ENCODE measurements around the gene FCGBP.

Gene FCGBP

DNA sequence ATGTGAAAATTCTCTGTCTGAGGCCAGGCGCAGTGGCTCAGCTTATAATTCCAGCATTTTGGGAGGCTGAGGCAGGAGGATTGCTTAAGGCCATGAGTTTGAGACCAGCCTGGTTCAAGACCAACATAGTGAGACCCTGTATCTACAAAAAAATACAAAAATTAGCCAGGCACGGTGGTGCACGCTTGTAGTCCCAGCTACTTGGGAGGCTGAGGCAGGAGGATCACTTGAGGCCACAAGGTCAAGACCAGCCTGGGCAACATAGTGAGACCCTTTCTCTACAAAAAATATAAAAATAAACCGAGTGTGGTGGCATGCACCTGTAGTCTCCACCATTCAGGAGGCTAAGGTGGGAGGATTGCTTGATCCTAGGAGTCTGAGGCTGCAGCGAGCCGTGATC, 2.2 kb upstream of the FCGBP start:
- no peak for DNase-seq (ENCODE audit: extremely low read depth, low read depth)
- TF ChIP-seq CTCF (IDR thresholded peaks at IDR 0.05; ENCODE audit: low read depth, low read length), result no peak

GRCh38 chr19:39936020-39936419, 1.6 kb upstream of the FCGBP start:
- no peak for TF ChIP-seq CTCF (IDR thresholded peaks at IDR 0.05; ENCODE audit: low read depth, low read length)
- DNase-seq (ENCODE audit: extremely low read depth, low read depth), result no peak

GRCh38 chr19:39935364-39935661, 879 bp upstream of the FCGBP start:
- TF ChIP-seq CTCF (IDR thresholded peaks at IDR 0.05; ENCODE audit: low read depth, low read length), result no peak
- DNase-seq (ENCODE audit: extremely low read depth, low read depth), result no peak

DNA sequence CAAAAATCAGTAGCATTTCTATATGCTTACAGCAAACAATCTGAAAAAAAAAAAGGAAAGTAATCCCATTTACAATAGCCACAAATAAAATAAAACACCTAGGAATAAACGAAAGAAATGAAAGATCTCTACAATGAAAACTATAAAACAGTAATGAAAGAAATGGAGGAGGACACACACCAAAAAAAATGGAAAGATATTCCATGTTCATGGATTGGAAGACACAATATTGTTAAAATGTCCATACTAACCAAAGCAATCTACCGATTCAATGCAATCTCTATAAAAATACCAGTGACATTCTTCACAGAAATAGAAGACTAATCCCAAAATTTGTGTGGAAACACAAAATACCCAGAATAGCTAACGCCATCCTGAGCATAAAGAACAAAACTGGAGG, 4.7 kb downstream of the FCGBP start:
- no peak for TF ChIP-seq CTCF (IDR thresholded peaks at IDR 0.05; ENCODE audit: low read depth, low read length)
- no peak for DNase-seq (ENCODE audit: extremely low read depth, low read depth)

DNA sequence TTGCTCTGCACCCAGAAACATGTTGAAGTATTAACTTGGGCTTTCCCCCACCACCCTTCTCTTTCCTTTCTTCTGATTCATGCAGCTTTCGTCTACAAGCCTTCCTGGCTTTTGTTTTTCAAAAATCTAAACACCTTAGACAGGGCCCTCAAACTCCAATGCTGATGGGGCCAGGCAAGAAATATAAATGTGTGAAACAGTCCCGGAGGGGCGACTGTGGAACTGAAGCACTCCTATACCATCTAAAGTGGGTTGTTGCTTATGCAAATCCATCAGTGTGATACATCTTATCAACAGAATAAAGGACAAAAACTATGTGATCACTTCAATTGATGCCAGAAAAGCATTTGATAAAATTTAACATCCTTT, 6.1 kb downstream of the FCGBP start:
- TF ChIP-seq CTCF (IDR thresholded peaks at IDR 0.05; ENCODE audit: low read depth, low read length), result no peak
- DNase-seq (ENCODE audit: extremely low read depth, low read depth), result no peak

DNA sequence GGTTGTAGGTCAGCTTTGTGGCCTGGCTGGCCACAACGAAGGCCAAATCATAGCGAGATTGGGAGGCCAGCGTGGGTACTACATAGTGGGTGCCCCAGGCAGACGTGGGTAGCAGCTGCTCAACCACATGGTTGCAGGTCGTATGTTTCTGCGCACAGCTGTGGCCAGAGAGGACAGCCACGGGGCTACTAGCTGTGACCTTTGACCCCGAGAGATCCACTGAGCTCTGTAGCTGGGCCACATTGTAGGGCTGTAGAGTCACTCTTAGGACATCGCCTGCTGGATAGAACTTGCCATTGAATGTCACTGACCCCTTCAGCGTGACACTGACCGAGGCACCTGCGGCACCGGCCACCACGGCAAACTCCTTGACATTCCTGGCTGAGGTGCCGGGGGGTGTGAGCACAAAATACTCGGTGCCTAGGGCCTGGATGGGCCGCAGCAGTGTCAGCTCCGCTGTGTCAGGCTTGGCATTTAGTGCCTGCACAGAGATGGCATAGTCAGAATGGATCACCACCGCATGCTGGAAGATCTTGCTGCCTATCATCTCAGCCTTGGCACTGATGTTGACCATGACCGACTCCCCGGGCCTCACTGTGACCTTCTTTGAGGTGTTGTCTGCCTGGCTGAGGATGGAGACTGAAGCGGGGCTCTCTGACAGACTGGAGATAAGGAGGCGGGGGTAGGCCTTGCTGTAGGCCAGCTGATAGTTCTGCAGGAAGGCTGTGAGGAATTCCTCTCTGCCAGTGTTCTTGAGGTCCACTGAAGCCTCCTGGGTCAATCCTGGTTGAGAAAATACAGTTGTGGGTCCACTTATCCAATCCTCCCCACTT, 6.7 kb downstream of the FCGBP start:
- no peak for TF ChIP-seq CTCF (IDR thresholded peaks at IDR 0.05; ENCODE audit: low read depth, low read length)
- no peak for DNase-seq (ENCODE audit: extremely low read depth, low read depth)

GRCh38 chr19:39927076-39927475, 7.4 kb downstream of the FCGBP start:
- no peak for DNase-seq (ENCODE audit: extremely low read depth, low read depth)
- no peak for TF ChIP-seq CTCF (IDR thresholded peaks at IDR 0.05; ENCODE audit: low read depth, low read length)
